Panc1 (cell line): Measurements from ENCODE around the gene PIK3R4. TPM values are rescaled to one million over a fixed set of nuclear protein-coding genes. Genes with fewer than 3 reads are reported as not detected.

Experiments
- ATAC-seq: fragments of 200-7000 bp; cut with Tn5 transposase; 2 replicates; pipeline ENCODE4 v1.9.1; 2020; ENCODE audit warnings: mild to moderate bottlenecking, moderate library complexity
- BruUV-seq: library from RNA; stranded (reverse); fragments of 400-500 nt; replicated peaks from 2 replicates; lab custom pipeline; 2021; lab: Mats Ljungman, UMichigan
- CTCF ChIA-PET: fragments of 300-600 bp; sonication (Branson Sonifier 250); formaldehyde crosslinking; loops from one replicate; lab custom pipeline; 2022; ENCODE audit warnings: antibody characterized with exemption; lab: Charles Lee
- POLR2A ChIA-PET: fragments of 300-600 bp; sonication (Branson Sonifier 250); formaldehyde crosslinking; loops from one replicate; lab custom pipeline; 2022; ENCODE audit warnings: antibody characterized with exemption; lab: Charles Lee
- DNase-seq: peaks from one replicate; pipeline ENCODE4 v3.0.0-alpha.2; 2010; ENCODE audit warnings: low read depth, low spot score
- H3K27ac ChIP-seq: 2 replicates; pipeline ENCODE4 v1.5.1; 2011; ENCODE audit warnings: mild to moderate bottlenecking, low read length, inconsistent platforms
- H3K27me3 ChIP-seq: fragments of 200-500 bp; sonication (Bioruptor generic); 2 replicates; pipeline ENCODE4 v1.6.0; 2014; ENCODE audit warnings: low read length, inconsistent platforms; ENCODE audit not compliant: control insufficient read depth, insufficient read depth
- H3K36me3 ChIP-seq: fragments of 200-500 bp; sonication (Bioruptor generic); 2 replicates; pipeline ENCODE4 v1.5.1; 2014; ENCODE audit warnings: inconsistent platforms, mild to moderate bottlenecking, low read length, moderate library complexity; ENCODE audit not compliant: control insufficient read depth, insufficient read depth
- H3K4me1 ChIP-seq: 2 replicates; pipeline ENCODE4 v1.5.1; 2011; ENCODE audit warnings: inconsistent platforms, mild to moderate bottlenecking, low read length, moderate library complexity; ENCODE audit not compliant: control insufficient read depth, insufficient read depth
- H3K4me3 ChIP-seq, 2 experiments: 2 replicates each; pipeline ENCODE4 v1.5.1; 2011 to 2012; ENCODE audit warnings: low read depth in 2 of 2, low read length in 2 of 2, mild to moderate bottlenecking in 2 of 2, inconsistent platforms in 1 of 2, moderate library complexity in 1 of 2
- H3K9me3 ChIP-seq: fragments of 200-500 bp; sonication (Bioruptor generic); 2 replicates; pipeline ENCODE4 v1.5.1; 2014; ENCODE audit warnings: low read depth, mild to moderate bottlenecking, inconsistent platforms, low read length, moderate library complexity; ENCODE audit not compliant: control insufficient read depth, insufficient read depth
- POLR2AphosphoS5 ChIP-seq: IDR thresholded peaks from 2 replicates; pipeline ENCODE4 v1.6.1; 2012; ENCODE audit warnings: mild to moderate bottlenecking, low read depth, low read length, moderate library complexity
- SIN3A ChIP-seq: IDR thresholded peaks from 2 replicates; pipeline ENCODE4 v1.6.1; 2012; ENCODE audit warnings: low read depth, mild to moderate bottlenecking, low read length, moderate library complexity, borderline replicate concordance; ENCODE audit not compliant: insufficient read depth
- TCF7L2 ChIP-seq: IDR thresholded peaks from 2 replicates; pipeline ENCODE4 v1.6.1; 2011; ENCODE audit warnings: mild to moderate bottlenecking, low read depth, low read length, inconsistent platforms
- in situ Hi-C: cut with HindIII; loops from 2 replicates; pipeline ENCODE4 v1.10.0; 2016; ENCODE audit warnings: low sequenced_read_pairs, low pct_unique_long_range_greater_than_20kb
- intact Hi-C: fragments of 100-400 bp; cut with micrococcal nuclease; formaldehyde crosslinking; loops from one replicate; pipeline ENCODE4 v1.10.0; 2022; ENCODE audit not compliant: unreplicated experiment
- total RNA-seq: library from RNA; stranded (reverse); gene quantifications from one replicate; pipeline ENCODE4 v1.2.1, GENCODE V29; 2021; ENCODE audit not compliant: unreplicated experiment
- TF ChIP-seq, protein P1 (sequence below), 2 experiments: IDR thresholded peaks; 2 replicates each; pipeline ENCODE4 v1.6.1; 2011 to 2012; ENCODE audit warnings: low read depth in 2 of 2, control low read depth in 1 of 2, low read length in 1 of 2, mild to moderate bottlenecking in 1 of 2, moderate library complexity in 1 of 2; ENCODE audit not compliant: insufficient read depth in 1 of 2
- TF ChIP-seq, protein P2 (sequence below): fragments of 450-650 bp; IDR thresholded peaks from 2 replicates; pipeline ENCODE4 v1.5.1; 2017; ENCODE audit warnings: mild to moderate bottlenecking

PIK3R4 gene
- total RNA-seq, 1 experiment from 2014 or later: 26.1 TPM

DNA sequence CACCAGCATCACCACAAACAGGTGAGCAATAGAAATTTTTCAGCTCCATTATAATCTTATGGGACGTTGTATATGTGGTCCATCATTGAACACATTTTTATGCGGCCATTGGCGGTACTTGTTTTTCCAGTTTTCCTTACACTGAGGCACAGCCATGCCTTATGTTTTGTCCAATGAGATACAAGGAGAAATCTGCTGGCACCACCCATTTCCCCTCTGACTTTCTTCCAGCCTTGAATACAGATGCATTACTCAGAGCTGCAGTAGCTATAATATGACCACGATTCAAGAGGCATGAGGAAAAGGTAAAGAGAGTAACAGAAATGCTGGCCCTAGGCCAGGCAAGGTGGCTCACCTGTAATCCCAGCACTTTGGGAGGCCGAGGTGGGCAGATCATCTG lies 9.0 kb upstream of the PIK3R4 start:
- no TSS peak for BruUV-seq
- Histone ChIP-seq H3K36me3 (no peaks in the 10 kb centered on the region), H3K27ac (no peak overlapping the region), H3K27me3 (no peaks in the 10 kb centered on the region), H3K9me3 (no peaks in the 10 kb centered on the region), H3K4me1 (no peaks in the 10 kb centered on the region), H3K4me3 (no peak overlapping the region)
- in situ Hi-C loops (no loop called here), intact Hi-C loops (no loop called here)
- ATAC-seq (no peak), DNase-seq (no peak)
- TF ChIP-seq SIN3A (no peak), POLR2AphosphoS5 (no peak), TCF7L2 (no peak)
- TF ChIP-seq, protein P1, sequence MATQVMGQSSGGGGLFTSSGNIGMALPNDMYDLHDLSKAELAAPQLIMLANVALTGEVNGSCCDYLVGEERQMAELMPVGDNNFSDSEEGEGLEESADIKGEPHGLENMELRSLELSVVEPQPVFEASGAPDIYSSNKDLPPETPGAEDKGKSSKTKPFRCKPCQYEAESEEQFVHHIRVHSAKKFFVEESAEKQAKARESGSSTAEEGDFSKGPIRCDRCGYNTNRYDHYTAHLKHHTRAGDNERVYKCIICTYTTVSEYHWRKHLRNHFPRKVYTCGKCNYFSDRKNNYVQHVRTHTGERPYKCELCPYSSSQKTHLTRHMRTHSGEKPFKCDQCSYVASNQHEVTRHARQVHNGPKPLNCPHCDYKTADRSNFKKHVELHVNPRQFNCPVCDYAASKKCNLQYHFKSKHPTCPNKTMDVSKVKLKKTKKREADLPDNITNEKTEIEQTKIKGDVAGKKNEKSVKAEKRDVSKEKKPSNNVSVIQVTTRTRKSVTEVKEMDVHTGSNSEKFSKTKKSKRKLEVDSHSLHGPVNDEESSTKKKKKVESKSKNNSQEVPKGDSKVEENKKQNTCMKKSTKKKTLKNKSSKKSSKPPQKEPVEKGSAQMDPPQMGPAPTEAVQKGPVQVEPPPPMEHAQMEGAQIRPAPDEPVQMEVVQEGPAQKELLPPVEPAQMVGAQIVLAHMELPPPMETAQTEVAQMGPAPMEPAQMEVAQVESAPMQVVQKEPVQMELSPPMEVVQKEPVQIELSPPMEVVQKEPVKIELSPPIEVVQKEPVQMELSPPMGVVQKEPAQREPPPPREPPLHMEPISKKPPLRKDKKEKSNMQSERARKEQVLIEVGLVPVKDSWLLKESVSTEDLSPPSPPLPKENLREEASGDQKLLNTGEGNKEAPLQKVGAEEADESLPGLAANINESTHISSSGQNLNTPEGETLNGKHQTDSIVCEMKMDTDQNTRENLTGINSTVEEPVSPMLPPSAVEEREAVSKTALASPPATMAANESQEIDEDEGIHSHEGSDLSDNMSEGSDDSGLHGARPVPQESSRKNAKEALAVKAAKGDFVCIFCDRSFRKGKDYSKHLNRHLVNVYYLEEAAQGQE (IDR thresholded peaks at IDR 0.05; ENCODE audit: insufficient read depth in 1 of 2, low read depth in 2 of 2, low read length in 1 of 2): no peak
- TF ChIP-seq, protein P2, sequence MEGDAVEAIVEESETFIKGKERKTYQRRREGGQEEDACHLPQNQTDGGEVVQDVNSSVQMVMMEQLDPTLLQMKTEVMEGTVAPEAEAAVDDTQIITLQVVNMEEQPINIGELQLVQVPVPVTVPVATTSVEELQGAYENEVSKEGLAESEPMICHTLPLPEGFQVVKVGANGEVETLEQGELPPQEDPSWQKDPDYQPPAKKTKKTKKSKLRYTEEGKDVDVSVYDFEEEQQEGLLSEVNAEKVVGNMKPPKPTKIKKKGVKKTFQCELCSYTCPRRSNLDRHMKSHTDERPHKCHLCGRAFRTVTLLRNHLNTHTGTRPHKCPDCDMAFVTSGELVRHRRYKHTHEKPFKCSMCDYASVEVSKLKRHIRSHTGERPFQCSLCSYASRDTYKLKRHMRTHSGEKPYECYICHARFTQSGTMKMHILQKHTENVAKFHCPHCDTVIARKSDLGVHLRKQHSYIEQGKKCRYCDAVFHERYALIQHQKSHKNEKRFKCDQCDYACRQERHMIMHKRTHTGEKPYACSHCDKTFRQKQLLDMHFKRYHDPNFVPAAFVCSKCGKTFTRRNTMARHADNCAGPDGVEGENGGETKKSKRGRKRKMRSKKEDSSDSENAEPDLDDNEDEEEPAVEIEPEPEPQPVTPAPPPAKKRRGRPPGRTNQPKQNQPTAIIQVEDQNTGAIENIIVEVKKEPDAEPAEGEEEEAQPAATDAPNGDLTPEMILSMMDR: no peak
- ChIA-PET CTCF (interaction anchor here (1.0 kb wide), 1 partner anchor 138 kb away, joined by 5 read pairs; no protein-coding TSS in a partner anchor), POLR2A (no interaction called here)

DNA sequence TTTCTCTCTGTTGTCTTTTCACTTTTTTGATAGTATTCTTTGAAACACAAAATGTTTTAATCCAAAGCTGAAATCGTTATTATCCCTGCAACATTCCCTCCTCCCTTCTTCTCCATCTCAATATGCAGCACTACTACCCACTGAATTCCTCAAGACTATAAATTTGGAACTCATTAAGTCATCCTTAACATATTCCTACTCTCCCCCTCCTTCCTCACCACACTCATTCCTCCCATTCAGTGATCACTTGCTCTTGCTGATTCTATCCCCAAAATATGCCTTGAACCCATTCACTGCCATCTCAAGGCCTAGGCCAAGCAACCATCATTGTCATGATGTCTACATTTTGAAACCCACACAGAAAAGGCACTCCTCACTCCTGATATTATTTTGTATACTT lies 2.4 kb upstream of the PIK3R4 start:
- TF ChIP-seq TCF7L2: no peak
- TF ChIP-seq, protein P2: no peak
- no TSS peak for BruUV-seq
- H3K36me3 ChIP-seq: peaks cover 2% of the 10 kb centered on the region; the same call in 1 of the 2 replicates
- H3K4me3 ChIP-seq: no peak overlapping the region
- CTCF ChIA-PET: no interaction called here
- in situ Hi-C loops: no loop called here
- H3K9me3 ChIP-seq: no peaks in the 10 kb centered on the region
- H3K4me1 ChIP-seq: peaks cover 18% of the 10 kb centered on the region
- DNase-seq (no peak), ATAC-seq (no peak)
- POLR2A ChIA-PET: no interaction called here
- no peak overlapping the region for H3K27ac ChIP-seq
- intact Hi-C loops: no loop called here
- no peaks in the 10 kb centered on the region for H3K27me3 ChIP-seq
